Activated CD4-positive, alpha-beta T cell treated with anti-CD3 and anti-CD28 coated beads, Interleukin-2, amount 50 U/mL, for 24 hours (primary cell): Measurements from ENCODE around the gene NODAL.
A peak's percentile ranks its signal among the peaks of the same experiment; 100 is the strongest.

ENCODE experiments used
- DNase-seq, 2 donors: peaks; one replicate each; pipeline ENCODE4 v3.0.0-alpha.2; 2020; ENCODE audit warnings: low read depth in 1 of 2, low spot score in 1 of 2

The NODAL gene

DNA sequence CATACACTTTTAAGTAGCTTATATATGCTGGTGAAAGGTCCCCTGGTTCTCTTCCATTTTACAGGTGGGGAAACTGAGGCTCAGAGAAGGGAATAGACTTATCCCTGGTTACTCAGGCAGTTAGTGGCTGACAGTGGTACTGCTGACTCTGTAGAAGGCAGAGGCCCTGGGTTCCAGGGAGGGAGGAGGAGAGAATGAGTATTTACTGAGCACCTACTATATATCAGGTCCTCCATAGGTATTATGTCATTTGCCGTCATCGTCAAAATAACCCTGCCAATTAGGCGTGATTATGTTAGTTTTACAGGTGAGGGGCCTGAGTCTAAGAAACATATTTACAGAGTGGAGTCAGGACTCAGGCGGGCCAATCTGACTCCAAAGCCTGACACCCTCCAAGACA, 23.8 kb upstream of the NODAL start:
- DNase-seq: no peak

GRCh38 chr10:70462349-70462984, 21.0 kb upstream of the NODAL start:
- no peak for DNase-seq

GRCh38 chr10:70461397-70462348, 20.2 kb upstream of the NODAL start:
- DNase-seq: peak in 1 of 2 donors; percentile 35

DNA sequence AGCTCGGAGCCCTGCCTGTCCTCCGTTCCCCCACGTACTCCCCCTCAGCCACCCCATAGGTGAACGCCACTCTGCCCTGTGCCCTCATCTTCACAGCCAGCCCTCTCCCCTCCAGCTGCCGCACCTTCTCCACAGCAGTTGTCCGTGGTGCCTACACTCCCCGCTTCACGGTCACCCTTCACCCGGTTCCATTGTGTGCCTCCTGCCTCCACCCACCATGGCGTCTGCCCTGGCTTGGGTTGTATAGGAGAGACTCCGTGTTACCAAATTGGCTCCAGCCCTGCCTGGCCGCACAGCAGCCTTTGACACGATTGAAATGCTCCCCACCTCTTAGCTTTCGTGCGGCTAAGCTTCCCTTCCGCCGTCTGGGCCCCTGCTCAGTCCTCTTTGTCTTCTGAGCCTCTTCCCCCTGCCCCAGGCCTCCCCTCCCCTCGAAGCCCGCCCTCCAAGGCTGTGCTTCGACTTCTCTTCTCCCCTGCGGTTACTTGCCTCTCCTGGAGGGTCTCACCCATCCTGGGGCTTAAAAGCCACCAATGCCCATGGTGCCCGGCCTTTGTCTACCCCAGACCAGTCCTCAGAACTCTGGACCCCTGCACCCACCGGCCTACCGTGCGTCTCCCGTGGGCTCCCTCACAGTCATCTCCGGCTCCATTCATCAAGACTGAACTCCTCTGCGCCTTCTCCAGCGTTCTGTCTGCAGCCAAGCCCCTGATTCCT, 18.5 kb upstream of the NODAL start:
- DNase-seq: no peak

DNA sequence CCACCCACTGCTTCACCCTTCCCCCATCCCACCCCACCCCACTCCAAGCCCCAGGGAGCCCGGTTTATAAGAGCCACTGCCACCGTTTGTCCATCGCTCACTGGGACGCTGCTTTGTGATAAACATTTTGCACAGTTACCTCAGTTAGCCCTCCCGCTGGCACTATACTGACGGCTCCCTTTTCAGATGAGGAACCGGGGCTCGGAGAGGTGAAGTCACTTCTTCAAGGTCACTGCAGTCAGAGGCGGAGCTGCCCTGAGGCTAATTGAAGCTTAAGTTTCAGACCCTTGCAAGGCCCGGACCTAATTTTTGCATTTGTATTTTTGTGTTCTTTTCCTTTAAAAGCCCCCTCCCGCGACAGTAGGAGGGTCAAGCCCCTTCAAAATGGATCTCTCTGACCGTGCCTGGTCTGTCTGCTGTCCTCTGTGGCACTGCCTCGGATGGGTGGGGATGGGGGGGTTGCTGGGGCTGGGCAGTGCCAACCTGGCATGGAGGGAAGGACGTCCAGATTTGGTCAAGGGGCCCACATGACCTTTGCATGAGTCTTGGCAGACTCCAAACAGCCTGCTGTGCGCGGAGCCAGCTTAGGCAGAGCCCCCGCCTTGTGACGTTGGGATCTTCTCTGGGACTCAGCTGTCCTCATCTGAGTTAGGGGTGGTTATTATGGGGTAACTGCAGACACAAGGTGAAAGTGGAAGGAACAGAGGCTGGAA, 17.7 kb upstream of the NODAL start:
- no peak for DNase-seq

- peak in 1 of 2 donors; percentile 21 for DNase-seq
Observed at GRCh38 chr10:70458329-70459060, 17.0 kb upstream of the NODAL start.

DNA sequence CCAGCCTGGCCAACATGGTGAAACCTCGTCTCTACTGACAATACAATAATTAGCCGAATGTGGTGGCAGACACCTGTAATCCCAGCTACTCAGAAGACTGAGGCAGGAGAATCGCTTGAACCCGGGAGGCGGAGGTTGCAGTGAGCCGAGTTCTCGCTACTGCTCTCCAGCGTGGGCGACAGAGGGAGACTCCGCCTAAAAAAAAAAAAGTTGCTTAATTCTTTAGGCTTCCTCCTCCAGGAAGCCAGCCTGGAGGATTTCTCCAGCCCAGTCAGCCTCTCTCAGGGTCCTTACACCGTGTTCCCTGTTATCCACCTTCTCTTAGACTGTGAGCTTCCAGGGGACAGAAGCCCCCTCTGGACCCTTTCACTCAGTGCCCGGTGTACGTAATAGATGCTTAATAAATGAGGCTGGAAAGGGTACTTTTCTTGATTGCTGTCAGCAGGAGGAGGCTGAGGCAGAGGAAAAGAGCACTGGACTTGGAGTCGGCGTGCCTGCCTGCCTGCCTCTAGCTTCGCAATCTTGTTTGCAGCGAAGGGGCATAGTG, 16.4 kb upstream of the NODAL start:
- DNase-seq: no peak

GRCh38 chr10:70456164-70456563, 14.7 kb upstream of the NODAL start:
- DNase-seq: no peak

DNA sequence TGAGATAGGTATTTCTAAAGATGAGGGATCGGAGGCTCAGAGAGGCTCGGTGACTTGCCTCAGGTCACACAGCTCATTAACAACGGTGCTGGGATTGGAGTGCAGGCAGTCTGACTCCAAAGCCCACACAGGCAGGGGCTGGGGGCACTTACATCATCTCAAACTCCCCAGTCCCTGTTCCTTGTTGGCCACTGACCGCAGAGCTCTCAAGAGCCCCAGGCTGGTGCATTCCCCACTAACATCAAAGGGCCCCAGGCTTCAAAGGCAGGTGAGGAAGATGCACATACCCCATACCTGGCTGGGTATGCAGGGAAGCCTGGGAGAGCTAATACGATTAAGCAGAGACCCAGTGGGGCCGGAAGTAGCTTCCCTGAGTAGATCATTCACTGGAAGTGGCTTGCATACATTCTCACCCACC, 13.7 kb upstream of the NODAL start:
- DNase-seq: no peak

DNA sequence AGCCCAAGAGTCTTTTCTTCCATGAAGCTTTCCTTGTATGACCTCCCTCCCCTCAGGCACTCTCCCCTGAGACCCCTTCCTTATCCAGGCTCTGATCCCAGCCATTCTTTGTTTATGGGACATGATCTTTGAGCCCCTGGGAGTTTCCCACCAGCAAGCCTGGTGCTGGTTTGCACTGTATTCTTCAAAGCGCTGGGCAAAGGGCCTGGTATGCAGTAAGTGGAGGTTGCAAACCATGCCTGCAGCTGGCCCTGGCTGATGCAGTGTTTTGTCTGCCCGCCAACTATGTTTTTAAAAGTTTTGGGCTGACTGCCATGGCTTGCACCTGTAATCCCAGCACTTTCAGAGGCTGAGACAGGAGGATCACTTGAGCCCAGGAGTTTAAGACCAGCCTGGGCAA, 6.8 kb upstream of the NODAL start:
- no peak for DNase-seq

DNA sequence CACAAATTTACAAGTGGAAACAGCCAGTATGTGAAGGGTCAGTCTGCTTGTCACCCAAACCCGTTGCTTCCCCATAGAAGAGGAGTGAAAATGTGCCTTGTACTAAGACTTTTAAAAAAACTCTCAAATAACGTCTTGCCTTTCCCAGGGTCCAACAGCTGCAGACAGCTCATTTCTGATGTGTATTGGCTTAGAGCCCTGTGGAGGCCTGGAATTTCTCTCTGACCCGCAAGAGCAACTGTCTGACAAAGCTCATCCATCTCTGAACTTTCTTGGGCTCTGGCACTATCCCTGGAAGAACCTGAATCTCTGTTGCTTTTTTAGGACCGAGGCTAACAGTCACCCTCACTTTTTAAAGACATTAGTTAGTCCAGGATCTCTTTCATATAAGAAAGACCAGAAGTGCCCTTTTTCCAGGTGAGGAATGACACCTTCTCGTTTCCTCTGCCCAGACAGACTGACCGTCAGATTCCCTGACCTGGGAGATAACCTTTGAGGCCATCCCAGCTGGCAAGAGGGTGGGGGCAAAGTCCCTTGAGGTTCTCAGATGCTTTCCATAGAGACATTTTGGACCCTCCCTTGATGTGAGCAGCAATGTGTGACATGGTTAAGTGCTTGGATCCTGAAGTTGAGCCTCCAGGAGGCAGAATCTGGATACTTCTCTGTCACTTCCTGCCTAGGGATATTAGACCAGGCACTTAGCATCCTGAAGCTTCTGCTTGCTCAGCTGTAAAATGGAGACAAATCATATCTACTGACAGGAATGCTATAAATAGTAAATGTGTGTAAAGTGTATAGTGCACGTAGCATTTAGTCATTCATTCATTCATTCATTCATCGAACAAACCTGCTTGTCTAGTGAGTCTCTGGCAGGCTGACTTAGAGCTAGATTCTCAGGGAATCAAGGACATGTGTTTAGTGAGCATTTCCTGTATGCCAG, 4.5 kb upstream of the NODAL start:
- DNase-seq: no peak

DNA sequence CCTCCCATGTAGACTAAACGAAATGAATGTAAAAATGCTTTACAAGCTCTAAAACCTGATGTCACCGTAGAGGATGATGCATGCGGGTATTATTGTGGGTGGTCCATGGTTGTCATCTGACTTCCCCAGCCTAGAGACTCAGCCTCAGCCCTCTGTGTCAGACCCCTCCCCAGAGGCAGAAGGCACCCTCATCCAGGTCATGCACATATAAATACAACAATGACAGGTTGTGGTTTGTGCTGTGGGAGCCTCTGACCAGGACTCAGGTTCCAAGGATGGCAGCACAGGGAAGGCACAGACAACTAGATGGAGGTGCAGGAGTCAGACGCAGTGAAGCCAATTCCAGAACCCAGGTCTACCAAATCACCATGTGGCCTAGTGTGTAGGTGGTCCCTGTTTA, 3.3 kb upstream of the NODAL start:
- DNase-seq: no peak

- DNase-seq: no peak
Observed at GRCh38 chr10:70442332-70442988, 979 bp upstream of the NODAL start.

DNA sequence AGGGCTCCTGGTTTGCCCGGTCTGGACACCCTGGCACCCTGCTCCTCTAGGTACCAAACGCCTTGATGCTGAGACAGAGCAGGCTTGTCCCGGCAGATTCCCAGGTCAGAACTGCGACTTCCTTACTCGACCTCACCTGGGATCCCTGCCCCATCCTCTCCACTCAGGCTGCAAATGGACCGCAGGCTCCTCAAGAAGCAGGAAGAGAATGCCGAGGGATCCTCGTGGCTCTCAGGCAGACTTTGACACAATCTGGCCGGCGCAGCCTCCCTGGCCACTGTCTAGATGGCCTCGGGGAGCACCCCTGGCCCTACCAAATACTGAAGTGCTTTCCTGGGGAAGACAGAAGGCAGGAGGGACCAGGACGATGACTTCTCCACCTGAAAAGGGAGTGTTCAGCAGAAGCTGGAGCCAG, 421 bp upstream of the NODAL start:
- DNase-seq: no peak

DNA sequence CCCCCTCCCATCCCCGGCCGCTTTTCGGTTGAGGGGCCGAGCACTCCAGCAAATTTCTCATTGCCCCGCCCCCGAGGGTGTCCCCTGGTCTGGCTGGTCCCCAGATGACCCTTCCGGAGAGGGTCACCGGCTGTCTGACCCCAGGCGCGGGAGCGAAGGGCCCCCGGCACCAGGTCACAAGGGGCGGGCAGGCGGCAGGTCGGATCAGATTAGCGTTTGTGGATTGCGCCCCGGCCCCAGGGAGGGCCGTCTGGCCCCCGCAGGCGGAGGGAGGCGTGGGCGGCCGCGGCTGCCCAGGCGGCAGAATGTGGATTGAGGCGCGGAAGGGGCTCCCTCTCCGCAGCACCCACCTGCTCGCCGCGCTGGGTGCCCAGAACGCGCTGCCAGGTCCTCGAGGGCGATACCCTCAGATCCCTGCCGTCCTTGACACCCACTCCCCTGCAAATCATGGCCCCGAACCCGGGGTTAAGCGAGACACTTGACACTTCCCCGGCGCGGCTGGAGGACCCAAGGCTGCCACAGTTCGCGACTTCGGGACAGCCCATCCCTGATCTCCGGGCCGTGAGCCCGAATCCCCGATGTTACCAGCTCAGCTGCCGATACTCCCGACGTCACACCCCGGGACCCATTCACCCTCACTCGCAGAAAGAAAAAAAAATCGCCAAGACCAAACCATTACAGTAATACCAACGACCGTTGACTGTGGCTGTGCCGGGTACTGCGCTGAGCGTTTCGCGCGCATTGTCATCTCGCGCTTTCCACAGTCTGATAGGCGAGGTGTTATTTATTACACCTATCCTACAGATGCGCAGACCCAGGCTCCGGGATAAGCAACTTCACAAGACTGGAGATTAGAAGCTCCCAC, 953 bp downstream of the NODAL start:
- no peak for DNase-seq

DNA sequence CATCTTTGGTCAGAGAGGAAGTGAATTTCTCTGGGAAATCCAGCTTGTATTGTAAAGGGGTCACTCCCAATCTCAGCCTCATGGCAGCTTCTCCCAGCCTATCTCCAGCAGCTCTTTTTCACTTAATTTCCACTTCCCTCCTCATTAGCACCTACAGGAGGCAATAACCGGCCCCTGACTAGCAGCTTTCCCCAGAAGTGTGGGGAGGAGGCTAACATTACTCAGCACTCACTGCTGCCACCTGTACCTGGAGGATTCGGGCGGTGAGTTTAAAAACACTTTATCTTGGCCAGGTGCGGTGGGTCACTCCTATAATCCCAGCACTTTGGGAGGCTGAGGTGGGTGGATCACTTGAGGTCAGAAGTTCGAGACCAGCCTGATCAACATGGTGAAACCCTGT, 3.8 kb downstream of the NODAL start:
- no peak for DNase-seq

DNA sequence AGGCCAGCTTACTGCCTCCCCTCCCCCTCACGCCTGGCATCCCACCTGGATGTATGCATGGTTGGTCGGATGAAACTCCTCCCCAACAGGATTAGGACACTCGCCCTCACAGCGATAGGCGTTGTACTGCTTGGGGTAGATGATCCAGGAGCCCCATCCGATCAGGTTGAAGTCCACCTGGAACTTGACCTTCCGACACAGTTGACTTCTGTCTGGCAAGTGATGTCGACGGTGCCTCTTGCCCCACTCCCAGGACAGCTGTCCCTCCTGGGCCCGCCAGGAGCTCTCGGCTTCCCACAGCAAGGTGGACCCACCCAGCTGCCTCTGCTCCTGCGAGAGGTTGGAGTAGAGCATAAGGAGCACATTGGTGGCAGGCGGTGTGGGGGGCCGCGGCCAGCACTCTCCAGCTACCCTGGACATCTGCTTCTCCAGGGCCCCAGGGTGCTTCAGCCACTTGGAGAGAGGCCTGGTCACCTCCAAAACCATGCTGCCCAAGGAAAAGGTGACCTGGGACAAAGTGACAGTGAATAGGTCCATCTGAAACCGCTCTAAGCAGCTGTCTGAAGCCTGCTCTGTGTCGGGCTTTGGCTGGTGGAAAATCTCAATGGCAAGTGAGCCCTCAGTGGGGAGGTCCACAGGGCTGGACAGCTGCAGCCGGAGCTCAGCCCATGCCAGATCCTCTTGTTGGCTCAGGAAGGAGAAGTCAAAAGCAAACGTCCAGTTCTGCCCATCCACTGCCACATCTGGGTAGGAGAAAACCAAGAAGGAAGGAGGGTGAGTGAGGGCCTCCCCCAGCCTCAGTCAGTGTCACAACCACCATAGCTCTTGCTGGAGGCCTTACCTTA, 6.0 kb downstream of the NODAL start:
- DNase-seq: no peak
